ENCODE results near the gene ACTL7A.

The ACTL7A gene

GRCh38 chr9:108910402-108910801, 48.3 kb downstream of the ACTL7A start:
- TF ChIP-seq CTCF (IDR thresholded peaks at IDR 0.05), result no peak
- DNase-seq, result no peak
- Mint-ChIP-seq H3K27me3 (ENCODE audit: low read depth, poor library complexity) (no peaks in the 10 kb centered on the region), H3K36me3 (ENCODE audit: low read depth) (peaks cover 65% of the 10 kb centered on the region), H3K27ac (no peak overlapping the region), H3K9me3 (no peaks in the 10 kb centered on the region), H3K4me3 (no peak overlapping the region), H3K4me1 (no peaks in the 10 kb centered on the region)

- TF ChIP-seq CTCF (IDR thresholded peaks at IDR 0.05), result no peak
- H3K4me3 Mint-ChIP-seq, result no peak overlapping the region
- H3K36me3 Mint-ChIP-seq (ENCODE audit: low read depth), result peaks cover 70% of the 10 kb centered on the region
- H3K9me3 Mint-ChIP-seq, result no peaks in the 10 kb centered on the region
- no peaks in the 10 kb centered on the region for H3K4me1 Mint-ChIP-seq
- H3K27me3 Mint-ChIP-seq (ENCODE audit: low read depth, poor library complexity), result no peaks in the 10 kb centered on the region
- DNase-seq, result no peak
- no peak overlapping the region for H3K27ac Mint-ChIP-seq
These were observed 48.8 kb downstream of the ACTL7A start for GRCh38 chr9:108910914-108911313.

GRCh38 chr9:108911820-108912219, 49.8 kb downstream of the ACTL7A start:
- no peak overlapping the region for H3K27ac Mint-ChIP-seq
- peaks cover 74% of the 10 kb centered on the region for H3K36me3 Mint-ChIP-seq (ENCODE audit: low read depth)
- H3K4me1 Mint-ChIP-seq, result no peaks in the 10 kb centered on the region
- H3K4me3 Mint-ChIP-seq, result no peak overlapping the region
- DNase-seq, result no peak
- no peak for TF ChIP-seq CTCF (IDR thresholded peaks at IDR 0.05)
- no peaks in the 10 kb centered on the region for H3K27me3 Mint-ChIP-seq (ENCODE audit: low read depth, poor library complexity)
- H3K9me3 Mint-ChIP-seq, result no peaks in the 10 kb centered on the region
